HG03565 (cell line): Measurements from ENCODE around the gene F2RL2.

Experiments
- ATAC-seq: cut with Tn5 transposase; IDR thresholded peaks from one replicate; pipeline ENCODE4 v1.9.1; 2021; ENCODE audit warnings: mild to moderate bottlenecking, moderate library complexity; ENCODE audit not compliant: unreplicated experiment

The F2RL2 gene

DNA sequence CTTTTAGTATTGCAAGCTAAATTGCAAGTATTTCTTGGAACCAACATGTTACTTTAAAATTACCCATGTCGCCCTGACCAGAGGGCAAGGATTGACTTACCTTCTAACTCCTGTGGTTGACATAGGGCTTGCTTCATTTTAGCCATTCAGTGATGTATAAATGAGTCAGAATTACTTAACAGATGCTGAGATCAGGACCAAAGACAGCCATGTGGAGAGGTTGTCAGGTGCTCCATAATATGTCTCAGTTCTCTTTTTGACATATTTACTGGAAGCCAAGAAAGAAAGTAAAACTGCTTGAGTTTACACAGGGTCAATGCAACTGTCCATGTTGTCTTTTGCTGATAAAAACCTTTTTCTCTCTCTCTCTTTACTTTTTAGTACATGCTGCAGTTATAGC is 33.2 kb downstream of the F2RL2 start:
- peak; percentile 85 for ATAC-seq

DNA sequence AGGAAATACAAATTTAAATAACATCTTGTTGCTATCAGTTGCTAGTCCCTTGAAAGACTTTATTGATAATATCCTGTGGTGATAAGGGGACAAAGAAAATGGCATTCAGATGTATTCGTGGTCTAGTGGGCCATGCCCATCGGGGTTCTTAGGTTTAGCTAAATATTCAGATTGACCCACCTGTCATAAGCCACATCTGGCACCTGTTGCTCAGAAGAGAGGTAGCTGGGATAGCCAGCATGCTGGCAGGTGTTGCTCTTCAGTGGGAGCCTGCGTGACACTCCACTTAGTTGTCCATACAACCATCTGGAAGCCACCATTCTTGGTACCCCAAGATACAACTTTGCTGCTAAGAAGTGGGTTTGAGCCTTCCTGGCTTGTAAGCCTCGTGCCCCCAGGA is 36.7 kb downstream of the F2RL2 start:
- no peak for ATAC-seq

DNA sequence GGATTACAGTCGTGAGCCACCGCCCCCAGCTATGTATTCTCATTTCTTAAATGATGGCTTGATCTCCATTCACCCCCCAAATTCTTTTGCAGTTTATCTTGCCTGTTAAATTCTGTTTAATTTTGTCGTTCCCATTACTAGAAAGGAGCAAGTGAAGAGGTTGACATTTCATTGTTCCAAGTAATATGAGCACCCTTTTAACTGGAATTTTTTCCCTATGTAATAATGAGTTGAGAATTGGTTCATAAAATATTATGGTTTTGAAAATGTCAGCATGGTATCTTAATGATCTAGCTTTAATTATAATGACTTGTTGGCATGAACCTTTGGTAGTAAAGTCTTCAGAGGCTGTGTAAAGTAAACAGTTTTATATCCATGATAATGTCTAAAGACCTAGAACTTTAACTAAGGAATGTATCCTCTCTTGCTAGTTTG is 37.4 kb downstream of the F2RL2 start:
- no peak for ATAC-seq

DNA sequence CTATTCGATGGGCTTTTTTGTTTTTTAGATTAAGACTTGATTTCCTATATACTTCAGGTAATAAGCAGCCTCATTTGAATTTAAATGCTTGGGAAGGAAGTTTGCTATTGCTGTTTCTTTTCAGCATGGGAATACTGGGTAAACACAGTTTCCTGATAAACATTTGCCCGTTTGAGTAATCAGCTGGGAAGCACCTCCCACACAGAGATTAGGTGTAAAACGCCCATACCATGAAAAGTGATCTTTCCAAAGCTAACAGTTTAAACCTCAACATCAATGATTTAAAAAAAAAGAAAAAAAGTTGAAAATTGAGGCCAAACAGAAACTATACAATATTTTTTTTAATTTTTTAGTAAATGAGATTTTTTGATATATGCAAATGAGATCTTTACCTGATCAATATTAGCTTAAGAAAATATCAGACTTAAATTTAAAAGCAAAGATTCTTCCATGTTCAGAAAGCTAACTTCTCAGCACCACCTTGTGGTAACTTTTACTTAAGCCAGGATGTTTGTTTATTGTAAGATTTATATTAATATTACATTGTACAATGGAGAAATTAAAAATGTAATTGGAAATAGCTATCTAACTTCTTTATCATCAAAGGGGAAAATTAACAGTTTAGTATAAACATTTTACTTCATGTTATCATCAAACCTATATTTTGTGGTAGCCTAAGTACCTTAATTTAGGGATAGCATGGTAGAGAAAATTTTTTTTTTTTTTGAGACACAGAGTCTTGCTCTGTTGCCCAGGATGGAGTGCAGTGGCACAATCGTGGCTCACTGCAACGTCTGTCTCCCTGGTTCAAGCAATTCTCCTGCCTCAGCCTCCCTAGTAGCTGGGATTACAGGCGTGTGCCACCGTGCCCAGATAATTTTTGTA is 39.8 kb downstream of the F2RL2 start:
- ATAC-seq: no peak

DNA sequence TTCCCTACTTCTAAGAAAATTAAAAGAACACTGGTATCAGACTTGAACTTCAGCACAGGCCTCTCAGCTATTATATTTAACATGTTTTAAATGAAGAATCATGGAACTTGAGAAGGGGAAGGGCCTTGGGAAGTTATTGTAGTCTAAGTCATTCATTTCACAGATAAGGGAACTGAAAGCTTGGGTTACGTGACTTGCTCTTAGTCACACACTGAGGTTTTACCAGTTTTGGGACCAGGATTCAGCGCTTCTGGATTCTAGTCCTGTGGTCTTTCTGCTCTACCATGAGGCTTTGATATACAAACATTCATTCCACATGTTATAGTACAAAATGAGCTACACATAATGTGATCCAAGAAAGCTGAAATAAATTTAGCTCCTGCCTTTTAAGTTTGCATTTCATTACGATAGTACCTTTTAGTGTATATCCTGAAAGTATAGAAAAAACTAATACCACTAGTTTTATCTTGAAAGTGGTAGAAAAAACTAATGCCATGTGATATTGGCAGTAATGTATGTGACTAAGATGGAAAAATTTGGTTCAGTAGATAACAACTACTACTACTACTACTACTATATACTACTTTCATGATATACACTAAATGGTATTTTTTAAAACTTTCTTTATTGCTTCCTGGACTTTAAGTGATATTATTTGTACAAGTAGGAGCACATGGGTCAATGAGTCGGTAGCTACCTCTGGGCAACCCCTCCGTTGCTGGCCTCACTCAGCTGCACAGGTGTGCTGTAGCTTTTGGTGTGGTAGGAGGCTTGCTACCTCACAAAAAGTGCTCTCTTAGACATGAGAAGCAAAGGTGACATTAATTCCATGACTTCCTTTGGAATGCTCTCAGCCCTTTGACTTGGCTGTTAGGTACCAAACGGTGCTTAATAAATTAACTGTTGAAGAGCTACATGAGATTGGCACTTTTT is 40.7 kb downstream of the F2RL2 start:
- ATAC-seq: peak; percentile 64

DNA sequence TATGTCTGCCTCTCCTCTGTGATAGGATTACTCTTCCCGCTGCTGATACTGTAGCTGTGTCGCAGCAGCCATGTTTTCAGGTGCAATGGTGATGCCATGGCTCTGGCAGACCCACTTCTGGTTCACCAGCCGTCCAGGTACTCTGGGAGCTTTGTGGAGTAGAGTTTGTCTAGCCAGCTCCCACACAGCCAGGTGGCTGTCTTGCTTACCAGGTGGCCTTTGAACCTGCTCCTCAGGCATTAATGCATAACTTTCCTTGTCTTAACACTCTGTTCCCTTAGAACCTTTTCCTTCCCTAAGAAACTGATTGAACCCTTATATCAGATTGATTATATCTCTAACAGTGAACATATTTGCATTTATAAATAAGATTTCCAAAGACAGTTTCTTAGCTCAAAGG is 42.2 kb downstream of the F2RL2 start:
- no peak for ATAC-seq

DNA sequence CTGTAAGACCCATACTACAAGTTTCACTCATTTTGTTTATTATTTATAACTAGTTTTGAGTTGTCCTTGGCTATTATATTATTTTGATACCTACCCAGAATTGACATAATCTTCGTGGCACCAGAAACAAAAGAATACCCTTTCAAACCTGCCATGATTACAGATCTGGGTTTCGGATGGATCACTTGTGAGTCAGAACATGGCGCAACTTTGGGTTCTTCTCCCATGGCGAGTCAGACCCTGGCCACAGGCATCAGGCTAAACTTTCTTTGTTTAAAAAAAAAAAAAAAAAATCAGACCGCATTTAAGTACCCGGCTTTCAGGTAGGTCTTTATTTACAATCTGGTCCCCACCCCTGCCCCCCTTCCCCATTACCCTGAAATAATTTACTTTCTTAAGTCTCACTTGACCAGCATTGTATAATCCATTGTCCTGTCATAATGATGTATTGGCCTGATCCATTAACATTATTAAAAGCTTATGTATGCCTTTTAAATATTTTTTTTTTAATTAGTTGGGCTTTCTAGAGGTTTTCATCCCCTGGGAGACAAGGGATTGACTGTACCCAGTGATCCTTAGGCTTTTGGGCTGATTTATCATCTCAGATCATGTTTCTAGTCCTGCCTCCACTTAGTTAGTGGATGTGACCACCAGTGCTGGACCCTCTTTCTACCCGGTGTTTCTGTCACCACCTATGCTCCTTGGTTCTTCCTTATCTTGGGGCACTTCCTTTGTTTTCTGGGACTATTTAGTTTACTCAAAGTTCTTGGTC is 43.9 kb downstream of the F2RL2 start:
- ATAC-seq: no peak

DNA sequence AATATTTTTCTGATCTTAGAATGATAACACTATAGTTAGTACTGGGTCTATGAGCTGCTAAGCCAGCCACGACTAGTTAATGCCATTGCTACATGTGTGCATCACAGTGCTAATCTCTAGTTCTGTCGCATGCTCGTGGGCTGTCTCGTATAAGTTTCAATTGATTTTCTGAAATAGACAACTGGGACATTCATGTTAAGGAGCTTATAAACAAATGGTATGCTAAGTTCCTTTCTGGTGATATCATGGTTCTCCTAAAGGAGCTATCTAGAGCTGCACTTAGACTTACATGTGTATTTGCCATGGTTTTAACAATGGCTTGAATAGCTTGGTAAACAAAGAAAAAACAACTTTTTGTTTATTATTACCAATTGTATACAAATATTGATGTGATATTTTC is 46.2 kb downstream of the F2RL2 start:
- no peak for ATAC-seq

DNA sequence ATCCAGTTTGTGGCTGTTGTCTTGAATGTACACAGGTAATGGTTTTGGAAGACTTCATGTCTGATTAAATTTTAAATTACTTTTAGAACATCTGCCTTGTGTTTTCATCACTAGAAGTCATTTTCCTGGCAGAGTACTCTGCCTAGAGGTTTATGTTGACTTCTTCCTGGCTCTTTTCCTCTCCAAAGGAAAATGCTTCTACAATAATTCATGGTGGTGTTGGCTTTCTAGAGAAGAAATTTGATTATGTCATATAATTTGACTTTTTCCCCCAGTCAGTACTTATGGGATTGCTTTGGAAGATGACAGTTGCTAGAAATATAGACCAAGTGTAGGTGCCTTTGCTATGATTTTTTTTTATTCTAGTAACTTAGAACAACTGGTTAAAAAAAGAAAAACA is 46.8 kb downstream of the F2RL2 start:
- ATAC-seq: no peak

DNA sequence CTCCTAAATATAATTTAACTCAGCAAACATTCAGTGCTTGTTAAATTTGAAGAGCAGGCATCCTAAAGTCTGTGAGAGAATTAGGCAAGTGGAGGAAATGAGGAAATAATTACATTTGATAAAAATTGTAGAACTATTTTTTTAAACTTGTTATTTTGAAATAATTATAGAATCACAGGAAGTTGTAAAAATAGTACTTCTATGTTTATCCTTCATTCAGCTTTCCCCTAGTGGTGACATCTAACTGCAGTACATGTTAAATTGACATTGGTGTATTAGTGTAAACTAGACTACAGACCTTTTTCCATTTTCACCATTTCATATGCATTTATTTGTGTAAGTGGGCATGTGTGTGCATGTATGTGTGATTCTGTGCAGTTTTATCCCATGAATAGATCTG is 51.6 kb downstream of the F2RL2 start:
- ATAC-seq: no peak

DNA sequence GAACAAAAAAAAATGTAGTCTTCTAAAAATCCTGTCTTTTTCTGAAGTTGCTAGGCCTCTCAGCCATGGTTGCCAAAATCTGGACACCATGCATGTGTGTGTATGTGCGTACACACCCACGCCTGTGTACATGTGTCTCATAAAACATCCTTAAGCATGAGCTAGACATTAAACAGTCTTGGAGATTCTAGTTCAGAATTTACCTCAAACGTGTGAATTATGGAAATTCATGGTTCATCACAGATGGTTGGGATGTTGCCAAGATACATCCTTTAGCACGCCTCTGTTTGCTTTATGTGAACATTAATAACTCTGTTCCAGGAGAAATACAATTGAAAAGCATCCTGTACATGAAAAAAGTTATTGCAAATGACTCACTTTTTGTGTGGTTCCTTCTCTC is 53.0 kb downstream of the F2RL2 start:
- ATAC-seq: no peak
